GM10847 (cell line): ENCODE data around the gene POLD2.

Experiments
- POLR2A ChIP-seq: IDR thresholded peaks from 2 replicates; pipeline ENCODE4 v1.6.1; 2011; ENCODE audit not compliant: insufficient read length; ENCODE audit errors: extremely low read depth

The POLD2 gene

GRCh38 chr7:44104860-44105771 is 18.2 kb downstream of the POLD2 start:
- TF ChIP-seq POLR2A = no peak

GRCh38 chr7:44103923-44104859 is 19.2 kb downstream of the POLD2 start, which contains the start of gene AEBP1:
Gene AEBP1, plus strand, starts transcription at chr7:44104345. Its CDS starts 321 bp downstream, at chr7:44104666.
- TF ChIP-seq POLR2A = no peak

GRCh38 chr7:44103566-44103922 is 19.8 kb downstream of the POLD2 start:
- TF ChIP-seq POLR2A = no peak

- TF ChIP-seq POLR2A = no peak
Measured at GRCh38 chr7:44102846-44103565, 20.3 kb downstream of the POLD2 start.

GRCh38 chr7:44101966-44102845 is 21.1 kb downstream of the POLD2 start:
- no peak for TF ChIP-seq POLR2A

- no peak for TF ChIP-seq POLR2A
Measured at GRCh38 chr7:44101303-44101965, 21.9 kb downstream of the POLD2 start.

GRCh38 chr7:44100458-44101302 is 22.7 kb downstream of the POLD2 start:
- TF ChIP-seq POLR2A = no peak

GRCh38 chr7:44099669-44100068 is 23.7 kb downstream of the POLD2 start:
- no peak for TF ChIP-seq POLR2A

GRCh38 chr7:44098092-44099068 is 25.0 kb downstream of the POLD2 start:
- no peak for TF ChIP-seq POLR2A

- TF ChIP-seq POLR2A = no peak
Measured at GRCh38 chr7:44097064-44097932, 26.1 kb downstream of the POLD2 start.
